HFF-Myc (cell line): ENCODE data around the gene INSC.
A peak's percentile ranks its signal among the peaks of the same experiment; 100 is the strongest.

Experiments
- DNase-seq: peaks from one replicate; pipeline ENCODE4 v3.0.0-alpha.2; 2011; ENCODE audit warnings: low read depth; ENCODE audit errors: extremely low read depth
- H3K4me3 ChIP-seq: replicated peaks from 2 replicates; pipeline ENCODE4 v1.5.1; 2011; ENCODE audit warnings: low read depth, mild to moderate bottlenecking, control low read depth, low read length
- TF ChIP-seq, protein P1 (sequence below): IDR thresholded peaks from 2 replicates; pipeline ENCODE4 v1.5.1; 2012; ENCODE audit warnings: mild to moderate bottlenecking, low read depth, low read length, control low read depth; ENCODE audit errors: missing control alignments

The INSC gene

DNA sequence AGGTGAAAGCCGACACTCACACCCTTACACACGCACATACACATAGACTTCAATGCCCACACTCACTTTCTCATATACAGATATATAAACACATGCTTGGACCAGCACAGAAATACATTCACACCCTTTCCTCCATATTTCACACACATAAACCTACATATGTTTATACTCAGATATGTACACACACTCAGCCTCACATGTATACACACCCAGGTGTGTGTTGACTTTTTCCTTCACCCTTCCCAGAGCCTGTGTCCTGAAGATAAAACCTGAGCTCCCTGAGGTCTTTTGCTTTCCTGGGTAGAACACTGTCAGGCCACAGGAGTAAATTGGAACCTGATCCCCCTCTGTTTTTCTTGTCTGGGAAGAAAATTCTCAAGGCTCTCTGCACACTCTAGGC, 62.8 kb downstream of the INSC start:
- DNase-seq: no peak
- H3K4me3 ChIP-seq: no peak overlapping the region
- TF ChIP-seq, protein P1, sequence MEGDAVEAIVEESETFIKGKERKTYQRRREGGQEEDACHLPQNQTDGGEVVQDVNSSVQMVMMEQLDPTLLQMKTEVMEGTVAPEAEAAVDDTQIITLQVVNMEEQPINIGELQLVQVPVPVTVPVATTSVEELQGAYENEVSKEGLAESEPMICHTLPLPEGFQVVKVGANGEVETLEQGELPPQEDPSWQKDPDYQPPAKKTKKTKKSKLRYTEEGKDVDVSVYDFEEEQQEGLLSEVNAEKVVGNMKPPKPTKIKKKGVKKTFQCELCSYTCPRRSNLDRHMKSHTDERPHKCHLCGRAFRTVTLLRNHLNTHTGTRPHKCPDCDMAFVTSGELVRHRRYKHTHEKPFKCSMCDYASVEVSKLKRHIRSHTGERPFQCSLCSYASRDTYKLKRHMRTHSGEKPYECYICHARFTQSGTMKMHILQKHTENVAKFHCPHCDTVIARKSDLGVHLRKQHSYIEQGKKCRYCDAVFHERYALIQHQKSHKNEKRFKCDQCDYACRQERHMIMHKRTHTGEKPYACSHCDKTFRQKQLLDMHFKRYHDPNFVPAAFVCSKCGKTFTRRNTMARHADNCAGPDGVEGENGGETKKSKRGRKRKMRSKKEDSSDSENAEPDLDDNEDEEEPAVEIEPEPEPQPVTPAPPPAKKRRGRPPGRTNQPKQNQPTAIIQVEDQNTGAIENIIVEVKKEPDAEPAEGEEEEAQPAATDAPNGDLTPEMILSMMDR: no peak

DNA sequence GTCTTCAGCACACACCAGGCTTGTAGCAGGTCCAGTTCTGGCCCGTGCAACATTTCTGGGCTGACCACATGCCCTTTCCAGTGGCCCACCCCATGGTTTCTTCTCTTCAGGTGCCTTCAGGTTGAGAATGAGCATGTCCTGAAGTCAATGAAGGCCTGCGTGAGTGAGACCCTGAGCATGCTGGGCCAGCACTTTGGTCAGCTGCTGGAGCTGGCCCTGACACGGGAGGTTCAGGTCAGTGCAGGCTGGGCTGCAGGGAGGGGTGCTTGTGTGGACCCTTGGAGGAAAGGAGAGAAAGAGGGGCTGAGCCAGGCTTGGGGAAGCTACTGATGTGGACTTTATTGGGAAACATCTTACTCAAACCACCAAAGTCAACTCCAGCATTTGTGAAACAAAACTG, 63.5 kb downstream of the INSC start:
- TF ChIP-seq, protein P1: no peak

DNA sequence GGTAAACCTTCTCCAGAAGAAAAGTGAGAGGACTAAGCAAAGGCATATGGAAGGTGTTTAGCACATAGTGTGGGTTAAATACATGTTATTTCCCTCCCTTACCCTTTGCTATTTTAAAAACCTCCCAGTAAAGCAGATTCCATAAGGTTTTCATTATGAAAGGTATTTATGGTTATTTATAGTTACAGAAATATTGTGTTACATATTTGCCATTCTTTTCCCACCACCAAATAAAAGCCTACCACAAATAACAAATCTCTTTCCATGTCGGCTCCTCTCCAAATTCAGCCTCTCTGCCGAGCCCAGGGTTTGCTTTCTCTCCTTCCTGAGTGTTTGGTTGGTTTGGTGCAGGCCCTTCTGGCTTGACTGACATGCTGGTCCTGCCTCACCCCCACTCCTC, 64.4 kb downstream of the INSC start:
- peak; percentile 26 for DNase-seq

More for the DNA sequence above, 63.5 kb downstream of the INSC start:
- no peak overlapping the region for H3K4me3 ChIP-seq
- no peak for DNase-seq

DNA sequence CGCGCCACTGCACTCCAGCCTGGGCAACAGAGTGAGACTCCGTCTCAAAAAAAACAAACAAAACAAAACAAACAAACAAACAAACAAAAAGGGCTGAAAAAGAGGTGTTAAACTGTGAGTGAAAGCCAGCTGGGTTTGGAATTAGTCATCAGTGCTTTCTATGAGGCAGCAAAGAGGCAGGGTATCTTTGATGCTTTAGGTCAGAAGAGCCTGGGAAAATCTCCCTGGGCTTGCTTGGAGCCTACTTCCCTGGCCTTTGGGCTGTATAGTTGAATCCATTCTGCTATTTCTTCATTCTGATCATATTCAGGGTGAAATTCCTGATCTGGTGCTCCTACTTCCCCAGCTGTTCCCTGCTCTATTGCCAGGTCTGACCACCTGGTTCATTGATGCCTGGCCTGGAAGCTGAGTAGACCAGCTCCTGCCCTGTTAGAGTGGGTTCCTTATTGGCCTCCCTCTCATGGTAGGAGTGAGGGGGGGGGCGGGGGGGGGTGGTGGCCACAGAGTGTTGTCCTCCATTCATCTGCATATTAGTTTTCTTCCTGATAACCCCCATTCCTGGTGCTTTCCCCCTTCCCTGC, 65.6 kb downstream of the INSC start:
- DNase-seq: no peak
- TF ChIP-seq, protein P1: no peak
- H3K4me3 ChIP-seq: no peak overlapping the region

More for the DNA sequence above, 64.4 kb downstream of the INSC start:
- no peak overlapping the region for H3K4me3 ChIP-seq
- TF ChIP-seq, protein P1: no peak

DNA sequence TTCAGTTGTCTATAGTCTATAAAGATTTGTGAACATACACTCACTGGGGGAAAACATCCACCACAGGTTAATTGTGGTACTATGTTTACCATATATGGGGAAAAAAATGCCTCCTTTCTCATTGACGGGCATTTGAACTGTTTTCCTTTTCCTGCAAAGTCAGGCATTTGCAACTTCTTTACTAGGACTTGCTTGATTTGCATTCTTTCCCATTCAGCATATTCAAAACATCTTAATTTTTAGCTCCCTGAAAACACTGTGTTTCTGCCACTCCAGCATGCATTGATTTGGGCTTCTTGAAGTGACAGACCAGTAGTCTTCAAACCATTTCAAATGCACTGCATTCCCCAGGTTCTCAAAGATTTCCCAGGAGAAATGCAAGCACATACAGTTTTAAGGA, 67.6 kb downstream of the INSC start:
- H3K4me3 ChIP-seq: no peak overlapping the region
- TF ChIP-seq, protein P1: no peak
- DNase-seq: no peak

DNA sequence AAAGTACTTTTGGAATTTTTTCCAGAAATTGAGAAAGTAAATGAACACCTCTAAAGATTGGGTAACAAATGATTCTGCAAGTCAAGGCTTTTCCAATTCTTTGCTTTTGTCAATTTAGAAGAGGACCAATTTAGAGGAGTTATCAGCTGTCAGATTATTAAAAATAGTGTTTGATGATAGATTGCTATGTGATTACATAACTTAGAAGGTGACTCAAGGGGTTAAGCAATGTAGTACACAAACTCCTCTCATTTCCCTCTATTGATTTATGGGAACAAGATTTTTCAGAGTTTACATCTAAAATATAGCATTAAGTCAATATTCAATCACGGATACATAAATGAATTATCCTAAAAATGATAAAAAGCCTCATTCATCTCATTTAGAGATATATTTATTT, 70.3 kb downstream of the INSC start:
- no peak overlapping the region for H3K4me3 ChIP-seq
- TF ChIP-seq, protein P1: no peak
- no peak for DNase-seq

DNA sequence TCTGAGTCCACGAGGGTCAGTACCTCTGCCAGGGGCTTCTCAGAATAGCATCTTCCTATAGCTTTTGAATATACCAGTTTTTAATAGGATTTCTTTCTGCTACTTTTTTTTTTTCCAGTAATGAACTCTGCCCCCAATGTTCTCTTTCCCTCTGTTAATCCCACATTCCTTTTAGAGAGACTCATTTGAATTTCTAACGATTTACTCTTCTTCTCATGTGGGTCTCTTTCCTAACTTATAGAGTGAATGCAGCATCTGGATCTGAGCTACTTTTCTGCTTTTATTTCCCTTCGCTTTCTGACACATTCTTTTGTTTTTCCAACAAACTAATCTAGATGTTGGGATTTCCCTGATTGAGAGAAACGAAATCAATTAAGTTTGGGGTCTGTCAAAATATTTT, 71.4 kb downstream of the INSC start:
- TF ChIP-seq, protein P1: no peak
- H3K4me3 ChIP-seq: no peak overlapping the region
- no peak for DNase-seq
